ENCODE measurements around the gene AMMECR1L.
"Not testable (repeated sequence)": the region's sequence is repeated elsewhere in the genome, so short reads cannot be mapped to it uniquely, and the experiment has no call there.

- not testable (repeated sequence) for TF ChIP-seq CTCF (IDR thresholded peaks at IDR 0.05; ENCODE audit: low read depth, low read length, poor library complexity, severe bottlenecking); EZH2phosphoT487 (IDR thresholded peaks at IDR 0.05; ENCODE audit: borderline replicate concordance, low read length)
Measured at GRCh38 chr2:127890756-127891155, 5.0 kb upstream of the AMMECR1L start.

Measured in DOHH2 (cell line).